Endothelial cell of umbilical vein (primary cell): ENCODE data around the gene SRD5A2.

Experiments used
- EZH2 ChIP-seq: IDR thresholded peaks from 2 replicates; pipeline ENCODE4 v1.6.1; 2012; ENCODE audit warnings: borderline replicate concordance, low read depth, mild to moderate bottlenecking, moderate library complexity, low read length, inconsistent platforms; ENCODE audit not compliant: severe bottlenecking
- JUN ChIP-seq: IDR thresholded peaks from 2 replicates; pipeline ENCODE4 v1.6.1; 2011; ENCODE audit warnings: borderline replicate concordance, low read depth; ENCODE audit not compliant: insufficient read length, insufficient read depth
- POLR2A ChIP-seq: IDR thresholded peaks from 2 replicates; pipeline ENCODE4 v1.6.1; 2012; ENCODE audit warnings: low read depth, mild to moderate bottlenecking, control low read depth, low read length
- POLR2AphosphoS5 ChIP-seq: IDR thresholded peaks from 2 replicates; pipeline ENCODE4 v1.6.1; 2012; ENCODE audit warnings: low read depth, mild to moderate bottlenecking, control low read depth, low read length, moderate library complexity; ENCODE audit not compliant: insufficient read depth
- TF ChIP-seq, protein P1 (sequence below): IDR thresholded peaks from 2 replicates; pipeline ENCODE4 v1.6.1; 2011; ENCODE audit not compliant: insufficient read depth, insufficient read length
- TF ChIP-seq, protein P2 (sequence below), 2 donors: IDR thresholded peaks; 1 replicate in 1 of 2; 2 replicates in 1 of 2; pipeline ENCODE4 v1.5.1; 2011; ENCODE audit warnings: low read length in 2 of 2, mild to moderate bottlenecking in 2 of 2, moderate library complexity in 2 of 2, control low read depth in 1 of 2, inconsistent platforms in 1 of 2, low read depth in 1 of 2; ENCODE audit not compliant: insufficient read depth in 1 of 2; ENCODE audit errors: extremely low read depth in 1 of 2

DNA sequence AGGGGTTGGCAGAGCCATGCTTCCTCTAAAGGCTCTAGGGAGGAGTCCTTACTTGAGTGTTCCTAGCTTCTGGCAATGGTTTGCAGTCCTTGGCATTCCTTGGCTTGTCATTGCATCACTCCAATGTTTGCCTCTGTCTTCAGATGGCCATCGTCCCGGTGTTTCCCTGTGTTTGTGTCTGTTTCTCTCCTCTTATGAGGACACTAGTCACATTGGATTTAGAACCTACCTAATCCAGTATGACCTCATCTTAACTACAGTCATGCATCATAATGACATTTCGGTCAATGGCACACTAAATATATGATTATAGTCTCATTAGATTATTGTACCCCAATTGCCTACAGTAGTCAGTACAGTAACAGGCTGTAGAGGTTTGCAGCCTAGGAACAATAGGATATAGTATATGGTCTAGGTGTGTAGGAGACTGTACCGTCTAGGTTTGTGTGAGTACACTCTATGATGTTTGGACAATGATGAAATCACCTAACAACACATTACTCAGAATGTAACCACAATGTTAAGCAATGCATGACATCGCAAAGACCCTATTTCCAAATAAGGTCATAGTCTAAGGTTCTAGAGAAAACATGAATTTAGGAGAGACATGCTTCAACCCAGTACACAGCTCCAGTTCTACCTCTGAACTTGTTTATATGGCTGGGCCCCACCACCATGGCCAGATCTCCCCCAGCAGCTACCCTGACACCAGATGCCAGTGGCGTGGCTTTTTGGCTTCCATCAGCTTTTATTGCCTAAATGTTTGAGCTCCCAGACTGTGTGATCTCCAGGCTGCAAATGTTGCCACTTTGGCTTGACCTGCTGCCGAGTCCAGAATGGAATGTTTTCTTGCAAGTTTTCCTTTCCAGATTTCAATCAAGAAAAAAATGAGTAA, 22.1 kb downstream of the SRD5A2 start:
- TF ChIP-seq, protein P1, sequence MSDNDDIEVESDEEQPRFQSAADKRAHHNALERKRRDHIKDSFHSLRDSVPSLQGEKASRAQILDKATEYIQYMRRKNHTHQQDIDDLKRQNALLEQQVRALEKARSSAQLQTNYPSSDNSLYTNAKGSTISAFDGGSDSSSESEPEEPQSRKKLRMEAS, result no peak
- TF ChIP-seq, protein P2, sequence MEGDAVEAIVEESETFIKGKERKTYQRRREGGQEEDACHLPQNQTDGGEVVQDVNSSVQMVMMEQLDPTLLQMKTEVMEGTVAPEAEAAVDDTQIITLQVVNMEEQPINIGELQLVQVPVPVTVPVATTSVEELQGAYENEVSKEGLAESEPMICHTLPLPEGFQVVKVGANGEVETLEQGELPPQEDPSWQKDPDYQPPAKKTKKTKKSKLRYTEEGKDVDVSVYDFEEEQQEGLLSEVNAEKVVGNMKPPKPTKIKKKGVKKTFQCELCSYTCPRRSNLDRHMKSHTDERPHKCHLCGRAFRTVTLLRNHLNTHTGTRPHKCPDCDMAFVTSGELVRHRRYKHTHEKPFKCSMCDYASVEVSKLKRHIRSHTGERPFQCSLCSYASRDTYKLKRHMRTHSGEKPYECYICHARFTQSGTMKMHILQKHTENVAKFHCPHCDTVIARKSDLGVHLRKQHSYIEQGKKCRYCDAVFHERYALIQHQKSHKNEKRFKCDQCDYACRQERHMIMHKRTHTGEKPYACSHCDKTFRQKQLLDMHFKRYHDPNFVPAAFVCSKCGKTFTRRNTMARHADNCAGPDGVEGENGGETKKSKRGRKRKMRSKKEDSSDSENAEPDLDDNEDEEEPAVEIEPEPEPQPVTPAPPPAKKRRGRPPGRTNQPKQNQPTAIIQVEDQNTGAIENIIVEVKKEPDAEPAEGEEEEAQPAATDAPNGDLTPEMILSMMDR (IDR thresholded peaks at IDR 0.05; ENCODE audit: extremely low read depth in 1 of 2, insufficient read depth in 1 of 2, low read depth in 1 of 2, low read length in 2 of 2), result no peak
- TF ChIP-seq POLR2AphosphoS5 (no peak), POLR2A (no peak), EZH2 (no peak), JUN (no peak)
